GM18867 (cell line): ENCODE results near the gene PSMA6.
A peak's percentile ranks its signal among the peaks of the same experiment; 100 is the strongest.
"Not testable (repeated sequence)": the region's sequence is repeated elsewhere in the genome, so short reads cannot be mapped to it uniquely, and the experiment has no call there.

ENCODE experiments used
- ATAC-seq: cut with Tn5 transposase; IDR thresholded peaks from one replicate; pipeline ENCODE4 v1.9.1; 2021; ENCODE audit warnings: mild to moderate bottlenecking, moderate library complexity; ENCODE audit not compliant: unreplicated experiment

Gene PSMA6

GRCh38 chr14:35319509-35319908 lies 27.3 kb downstream of the PSMA6 start:
- ATAC-seq = no peak

- no peak for ATAC-seq
These were observed 28.3 kb downstream of the PSMA6 start for GRCh38 chr14:35320472-35320871.

- ATAC-seq = no peak
These were observed 34.2 kb downstream of the PSMA6 start for GRCh38 chr14:35326375-35326774.

- ATAC-seq = peak; percentile 57
These were observed 39.7 kb downstream of the PSMA6 start for GRCh38 chr14:35331605-35332516.

GRCh38 chr14:35332517-35333263 lies 40.5 kb downstream of the PSMA6 start:
- no peak for ATAC-seq

- no peak for ATAC-seq
These were observed 41.1 kb downstream of the PSMA6 start for GRCh38 chr14:35333264-35333730.

GRCh38 chr14:35333797-35334743 lies 41.9 kb downstream of the PSMA6 start:
- no peak for ATAC-seq

- ATAC-seq = no peak
These were observed 43.4 kb downstream of the PSMA6 start for GRCh38 chr14:35335388-35336092.

GRCh38 chr14:35336171-35336493 lies 44.0 kb downstream of the PSMA6 start:
- ATAC-seq = not testable (repeated sequence)

GRCh38 chr14:35336494-35337268 lies 44.5 kb downstream of the PSMA6 start:
- ATAC-seq = no peak

- ATAC-seq = no peak
These were observed 45.4 kb downstream of the PSMA6 start for GRCh38 chr14:35337269-35338255.

- ATAC-seq = no peak
These were observed 46.7 kb downstream of the PSMA6 start for GRCh38 chr14:35338731-35339405.

- ATAC-seq = no peak
These were observed 47.7 kb downstream of the PSMA6 start for GRCh38 chr14:35339761-35340406.

GRCh38 chr14:35340616-35341453 lies 48.7 kb downstream of the PSMA6 start:
- no peak for ATAC-seq

GRCh38 chr14:35341454-35341750 lies 49.2 kb downstream of the PSMA6 start:
- no peak for ATAC-seq

GRCh38 chr14:35341751-35342488 lies 49.7 kb downstream of the PSMA6 start:
- ATAC-seq = no peak
